Endodermal cell (in vitro differentiated cells): Measurements from ENCODE around the gene SH3GL1. TPM values are rescaled to one million over a fixed set of nuclear protein-coding genes. Genes with fewer than 3 reads are reported as not detected.

Source experiments
- DNase-seq: peaks from one replicate; pipeline ENCODE4 v3.0.0-alpha.2; 2017
- H3K27ac ChIP-seq: 2 replicates; pipeline ENCODE4 v1.5.1; 2013; ENCODE audit warnings: mild to moderate bottlenecking, low read depth, low read length, moderate library complexity
- H3K27me3 ChIP-seq: 2 replicates; pipeline ENCODE4 v1.6.1; 2013; ENCODE audit warnings: mild to moderate bottlenecking, low read length, moderate library complexity; ENCODE audit not compliant: insufficient read depth, control insufficient read depth, poor library complexity, severe bottlenecking
- H3K36me3 ChIP-seq: 2 replicates; pipeline ENCODE4 v1.7.0; 2013; ENCODE audit warnings: mild to moderate bottlenecking, low read length, moderate library complexity; ENCODE audit not compliant: control insufficient read depth, insufficient read depth
- H3K4me1 ChIP-seq: one replicate; pipeline ENCODE4 v1.7.0; 2013; ENCODE audit warnings: low read length; ENCODE audit not compliant: control insufficient read depth, insufficient read depth
- H3K4me3 ChIP-seq: 2 replicates; pipeline ENCODE4 v1.5.1; 2013; ENCODE audit warnings: mild to moderate bottlenecking, low read length, moderate library complexity
- H3K9ac ChIP-seq: 2 replicates; pipeline ENCODE4 v1.6.1; 2013; ENCODE audit warnings: mild to moderate bottlenecking, low read length, moderate library complexity; ENCODE audit not compliant: poor library complexity, severe bottlenecking; ENCODE audit errors: extremely low read depth
- H3K9me3 ChIP-seq: 2 replicates; pipeline ENCODE4 v1.6.1; 2013; ENCODE audit warnings: mild to moderate bottlenecking, low read length, moderate library complexity; ENCODE audit not compliant: control insufficient read depth
- H3K27ac Mint-ChIP-seq: 2 replicates; pipeline ENCODE4 v1.8.0; 2020; ENCODE audit warnings: mixed read lengths
- H3K27me3 Mint-ChIP-seq: 2 replicates; pipeline ENCODE4 v1.8.0; 2021; ENCODE audit warnings: mild to moderate bottlenecking, mixed read lengths; ENCODE audit not compliant: insufficient read depth
- H3K36me3 Mint-ChIP-seq: 2 replicates; pipeline ENCODE4 v1.8.0; 2020; ENCODE audit warnings: low read depth, mixed read lengths
- H3K4me1 Mint-ChIP-seq: 2 replicates; pipeline ENCODE4 v1.8.0; 2020; ENCODE audit warnings: mixed read lengths
- H3K4me3 Mint-ChIP-seq: 2 replicates; pipeline ENCODE4 v1.8.0; 2020; ENCODE audit warnings: mild to moderate bottlenecking, moderate library complexity, mixed read lengths
- H3K9me3 Mint-ChIP-seq: 2 replicates; pipeline ENCODE4 v1.8.0; 2020; ENCODE audit warnings: mild to moderate bottlenecking, mixed read lengths
- WGBS, 2 experiments: methylation state at CpG; one replicate each; pipeline versions ENCODE4 v1.1.5 to v1.1.7; 2013; ENCODE audit warnings: missing lambda C conversion rate in 2 of 2, mixed read lengths in 1 of 2; ENCODE audit not compliant: insufficient coverage in 1 of 2, insufficient read length in 1 of 2; 5-methylcytosine and 5-hydroxymethylcytosine counted together
- total RNA-seq, 2 donors: library from RNA; stranded (reverse); fragmentation: NEBNext Ultra II Directional in 1 of 2; extraction: Animal tissue kit (Norgen Biotek cat#: 25700) in 1 of 2; gene quantifications; 2 replicates in 1 of 2; 3 replicates in 1 of 2; pipeline ENCODE4 v1.2.1, GENCODE V29; 2021
- TF ChIP-seq, protein P1 (sequence below): fragments of 200-600 bp; sonication (generic); conservative IDR thresholded peaks from 2 replicates; pipeline ENCODE4 v1.5.0; 2021; ENCODE audit warnings: antibody characterized with exemption, mild to moderate bottlenecking

SH3GL1 gene
- total RNA-seq, 2 donors from 2014 or later, result 76.8 to 77.0 TPM

GRCh38 chr19:4429771-4430171 lies 29.4 kb upstream of the SH3GL1 start:
- Histone ChIP-seq H3K36me3 (peaks cover 69% of the 10 kb centered on the region), H3K4me1 (no peaks in the 10 kb centered on the region), H3K27me3 (no peaks in the 10 kb centered on the region), H3K4me3 (no peak overlapping the region), H3K9me3 (peaks cover 5% of the 10 kb centered on the region), H3K27ac (no peak overlapping the region), H3K9ac (no peak overlapping the region)
- H3K27ac Mint-ChIP-seq, result no peak overlapping the region
- TF ChIP-seq, protein P1, sequence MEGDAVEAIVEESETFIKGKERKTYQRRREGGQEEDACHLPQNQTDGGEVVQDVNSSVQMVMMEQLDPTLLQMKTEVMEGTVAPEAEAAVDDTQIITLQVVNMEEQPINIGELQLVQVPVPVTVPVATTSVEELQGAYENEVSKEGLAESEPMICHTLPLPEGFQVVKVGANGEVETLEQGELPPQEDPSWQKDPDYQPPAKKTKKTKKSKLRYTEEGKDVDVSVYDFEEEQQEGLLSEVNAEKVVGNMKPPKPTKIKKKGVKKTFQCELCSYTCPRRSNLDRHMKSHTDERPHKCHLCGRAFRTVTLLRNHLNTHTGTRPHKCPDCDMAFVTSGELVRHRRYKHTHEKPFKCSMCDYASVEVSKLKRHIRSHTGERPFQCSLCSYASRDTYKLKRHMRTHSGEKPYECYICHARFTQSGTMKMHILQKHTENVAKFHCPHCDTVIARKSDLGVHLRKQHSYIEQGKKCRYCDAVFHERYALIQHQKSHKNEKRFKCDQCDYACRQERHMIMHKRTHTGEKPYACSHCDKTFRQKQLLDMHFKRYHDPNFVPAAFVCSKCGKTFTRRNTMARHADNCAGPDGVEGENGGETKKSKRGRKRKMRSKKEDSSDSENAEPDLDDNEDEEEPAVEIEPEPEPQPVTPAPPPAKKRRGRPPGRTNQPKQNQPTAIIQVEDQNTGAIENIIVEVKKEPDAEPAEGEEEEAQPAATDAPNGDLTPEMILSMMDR, result no peak
- no peaks in the 10 kb centered on the region for H3K9me3 Mint-ChIP-seq
- H3K4me3 Mint-ChIP-seq, result no peak overlapping the region
- peaks cover 78% of the 10 kb centered on the region for H3K36me3 Mint-ChIP-seq
- no peaks in the 10 kb centered on the region for H3K27me3 Mint-ChIP-seq
- no peak for DNase-seq
- 95 to 96% methylated on average over 12 of the region's 12 CpGs for whole genome bisulfite sequencing, 2 experiments
- no peaks in the 10 kb centered on the region for H3K4me1 Mint-ChIP-seq

DNA sequence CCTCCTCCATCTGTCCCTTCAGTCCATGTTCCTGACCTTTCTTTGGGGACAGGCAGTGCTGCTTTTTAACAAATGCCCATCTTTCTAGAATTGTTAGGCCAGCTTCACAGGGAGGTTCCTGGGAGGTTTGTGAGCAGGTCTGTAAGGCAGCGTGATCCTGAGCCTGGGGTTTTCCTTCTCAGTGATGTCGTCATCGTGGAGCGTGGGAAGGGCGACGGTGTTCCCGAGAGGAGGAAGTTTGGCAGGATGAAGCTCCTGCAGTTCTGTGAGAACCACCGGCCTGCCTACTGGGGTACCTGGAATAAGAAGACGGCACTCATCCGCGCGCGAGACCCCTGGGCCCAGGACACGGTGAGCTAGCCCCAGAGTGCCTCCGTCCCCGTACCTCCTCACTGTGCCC lies 28.9 kb upstream of the SH3GL1 start:
- H3K27me3 Mint-ChIP-seq, result no peaks in the 10 kb centered on the region
- no peaks in the 10 kb centered on the region for H3K9me3 Mint-ChIP-seq
- Histone ChIP-seq H3K27me3 (no peaks in the 10 kb centered on the region), H3K4me1 (no peaks in the 10 kb centered on the region), H3K4me3 (no peak overlapping the region), H3K9ac (no peak overlapping the region), H3K27ac (no peak overlapping the region), H3K36me3 (peaks cover 67% of the 10 kb centered on the region), H3K9me3 (peaks cover under 1% of the 10 kb centered on the region)
- 97% methylated on average over 8 to 15 of the region's 16 CpGs for WGBS, 2 experiments
- no peak overlapping the region for H3K4me3 Mint-ChIP-seq
- peaks cover 75% of the 10 kb centered on the region for H3K36me3 Mint-ChIP-seq
- no peaks in the 10 kb centered on the region for H3K4me1 Mint-ChIP-seq
- TF ChIP-seq, protein P1, result no peak
- DNase-seq, result no peak
- no peak overlapping the region for H3K27ac Mint-ChIP-seq

DNA sequence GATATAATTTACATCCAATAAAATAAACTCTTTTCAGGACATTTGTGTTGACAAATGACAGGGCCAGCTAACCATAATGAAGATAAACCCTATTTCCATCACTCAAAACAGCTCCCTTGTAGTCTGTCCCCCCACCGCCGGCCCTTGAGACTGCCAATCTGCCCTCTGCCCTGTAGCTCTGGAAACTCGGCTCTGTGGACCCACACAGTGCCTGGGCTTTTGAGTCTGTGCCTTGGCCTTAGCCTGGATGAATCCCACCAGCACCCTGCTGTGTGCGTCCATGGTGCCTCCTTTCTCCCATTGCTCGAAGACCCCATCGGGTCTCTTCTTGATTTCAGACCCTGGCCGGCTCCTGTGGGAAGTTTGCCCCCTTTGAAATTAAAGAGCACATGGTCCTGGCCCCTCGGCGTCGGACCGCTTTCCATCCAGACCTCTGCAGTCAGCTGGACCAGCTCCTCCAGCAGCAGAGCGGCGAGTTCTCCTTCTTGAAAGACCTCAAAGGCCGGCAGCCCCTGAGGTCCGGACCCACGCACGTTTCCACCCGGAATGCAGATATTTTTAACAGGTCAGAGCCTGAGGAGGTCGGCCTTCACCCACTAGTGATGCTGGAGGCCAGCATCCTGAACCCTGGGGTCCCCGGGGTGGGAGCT lies 28.1 kb upstream of the SH3GL1 start:
- H3K27ac ChIP-seq, result no peak overlapping the region
- no peak overlapping the region for H3K4me3 ChIP-seq
- H3K9ac ChIP-seq, result no peak overlapping the region
- Mint-ChIP-seq H3K27me3 (no peaks in the 10 kb centered on the region), H3K4me1 (no peaks in the 10 kb centered on the region), H3K9me3 (no peaks in the 10 kb centered on the region), H3K36me3 (peaks cover 75% of the 10 kb centered on the region), H3K4me3 (no peak overlapping the region), H3K27ac (peak overlapping the region; percentile 26)
- WGBS, 2 experiments, result 95% methylated on average over 14 to 20 of the region's 20 CpGs
- no peaks in the 10 kb centered on the region for H3K4me1 ChIP-seq
- TF ChIP-seq, protein P1, result no peak
- H3K36me3 ChIP-seq, result peaks cover 67% of the 10 kb centered on the region
- DNase-seq, result peak; percentile 45
- no peaks in the 10 kb centered on the region for H3K9me3 ChIP-seq
- no peaks in the 10 kb centered on the region for H3K27me3 ChIP-seq
